Stimulated activated CD4-positive, alpha-beta T cell treated with anti-CD3 and anti-CD28 coated beads, Interleukin-1b, Interleukin-23, amount 100 ng/mL, for 4 hours (primary cell): ENCODE measurements around the gene EDA2R.

ENCODE experiments used
- DNase-seq, 2 donors: peaks; one replicate each; pipeline ENCODE4 v3.0.0-alpha.2; 2020; ENCODE audit warnings: low read depth in 2 of 2

EDA2R gene

DNA sequence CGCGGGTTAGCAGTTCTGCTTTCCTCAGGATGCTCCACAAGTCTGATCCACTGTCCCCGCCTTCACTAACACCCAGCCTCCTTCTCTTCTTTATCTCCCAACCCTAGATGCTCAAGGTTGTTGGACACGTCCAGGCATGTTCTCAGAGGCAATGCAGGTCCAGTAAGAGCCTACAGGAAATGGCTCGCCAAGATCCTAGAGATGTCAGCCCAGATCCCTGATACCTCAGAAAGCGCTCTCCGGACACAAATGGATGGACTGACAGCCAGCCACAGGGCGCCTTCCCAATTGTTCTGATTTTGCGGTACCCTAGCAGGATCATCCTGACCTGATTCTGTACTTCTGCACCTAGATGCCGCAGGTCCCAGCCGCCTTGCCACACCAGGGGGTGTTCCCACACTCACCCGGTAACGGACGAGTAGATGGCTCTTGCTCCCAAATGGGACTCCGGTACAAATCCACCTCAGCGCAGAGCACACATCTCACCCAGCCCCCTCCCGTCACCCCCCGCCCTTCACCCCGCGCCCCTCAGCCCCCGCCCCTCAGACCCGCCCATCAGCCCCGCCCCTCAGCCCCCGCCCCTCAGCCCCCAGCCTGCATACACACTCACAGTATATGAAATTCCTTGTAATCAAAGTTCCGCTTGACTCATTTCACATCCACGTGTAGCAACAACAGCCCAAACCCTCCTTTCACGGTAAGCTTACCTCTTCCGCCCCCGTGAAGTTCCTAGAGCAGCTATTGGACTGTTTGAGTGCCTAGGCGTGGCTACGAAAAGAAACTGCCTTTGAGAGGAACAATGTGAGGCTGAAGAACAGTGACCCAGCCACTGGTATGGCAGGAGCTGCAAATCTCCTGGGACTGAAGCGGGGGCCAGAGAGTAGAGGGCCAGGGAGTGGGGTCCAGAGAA is at the start of gene EDA2R:
TSS of gene EDA2R (minus strand) at position 488 of the 910 bp plus-strand sequence. CDS start 23,058 bp downstream, outside the sequence.
- peak; percentile 0 to 5 for DNase-seq

GRCh38 chrX:66684196-66684595 is 45.3 kb upstream of the EDA2R start:
- no peak for DNase-seq

DNA sequence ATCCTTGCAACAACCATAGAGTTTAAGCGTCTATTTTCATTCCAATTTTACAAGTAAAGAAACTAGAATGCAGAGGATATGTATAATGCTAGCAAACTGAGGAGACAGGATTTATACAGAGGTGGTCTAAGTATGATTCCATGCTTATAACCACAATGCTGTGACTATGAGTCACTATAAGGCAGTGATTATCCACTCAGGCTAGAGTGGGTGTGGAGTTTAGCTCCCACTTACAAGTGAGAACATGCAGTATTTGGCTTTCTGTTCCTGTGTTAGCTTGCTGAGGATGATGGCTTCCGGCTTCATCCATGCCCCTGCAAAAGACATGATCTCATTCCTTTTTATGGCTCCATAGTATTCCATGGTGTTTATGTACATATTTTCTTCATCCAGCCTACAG is 41.6 kb upstream of the EDA2R start:
- no peak for DNase-seq

GRCh38 chrX:66677430-66677829 is 38.6 kb upstream of the EDA2R start:
- no peak for DNase-seq

DNA sequence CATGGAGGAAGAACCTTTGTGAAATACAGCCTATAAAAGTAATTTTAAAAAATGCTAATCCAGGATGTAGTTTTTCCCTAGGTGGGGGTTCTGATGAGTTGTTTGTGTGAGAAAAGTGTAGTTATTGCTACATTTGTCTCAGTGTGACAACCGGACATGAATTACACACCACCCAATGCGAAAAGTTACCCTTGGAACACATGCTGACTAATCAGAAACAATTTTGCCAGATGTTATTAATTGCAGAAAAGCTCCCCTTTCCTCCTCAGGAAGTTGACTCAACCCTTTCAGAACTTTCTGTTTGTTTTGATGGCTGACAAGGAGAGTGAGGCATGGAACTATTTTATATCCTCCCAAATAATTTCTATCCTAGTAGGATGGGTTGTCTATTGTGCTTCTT is 38.1 kb upstream of the EDA2R start:
- no peak for DNase-seq

DNA sequence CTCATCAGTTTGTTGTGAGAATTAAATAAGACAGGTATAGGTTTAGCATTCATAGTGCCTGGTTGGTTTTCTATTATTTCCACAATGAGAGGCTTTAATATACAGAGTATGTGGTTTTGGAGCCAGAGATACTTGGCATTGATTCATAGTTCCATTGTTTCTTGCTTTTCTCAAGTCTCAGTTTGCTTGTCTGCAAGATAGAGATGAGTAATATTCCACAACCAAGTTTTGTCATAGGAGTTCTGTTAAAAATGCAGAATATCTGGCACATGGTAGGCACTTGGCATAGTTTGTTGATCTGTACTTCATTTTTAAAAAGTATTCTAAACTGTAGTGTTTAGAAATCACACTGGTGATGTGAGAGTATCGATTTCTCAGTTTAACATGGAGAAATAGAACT is 37.5 kb upstream of the EDA2R start:
- no peak for DNase-seq

DNA sequence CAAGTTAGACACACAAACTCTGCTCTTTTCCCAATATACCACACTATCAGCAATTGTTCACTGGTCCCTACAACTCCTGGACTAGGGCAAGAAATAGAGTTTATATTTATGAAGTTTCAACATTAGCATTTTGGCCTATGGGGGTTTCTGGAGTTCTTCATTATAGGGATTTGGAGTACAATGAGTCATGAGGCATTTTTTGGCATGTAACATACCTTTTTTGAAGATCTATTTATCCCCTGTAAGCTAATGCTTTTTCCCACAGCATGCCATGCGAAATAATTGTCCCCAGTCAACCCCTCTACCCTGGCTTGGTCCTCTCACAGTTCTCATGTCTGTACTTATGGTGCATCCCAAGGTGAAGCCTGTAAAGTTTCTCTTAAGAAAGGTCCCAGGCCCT is 36.7 kb upstream of the EDA2R start:
- DNase-seq = no peak

GRCh38 chrX:66674506-66674905 is 35.6 kb upstream of the EDA2R start:
- DNase-seq = no peak

- no peak for DNase-seq
Measured at GRCh38 chrX:66672106-66672505, 33.2 kb upstream of the EDA2R start.

DNA sequence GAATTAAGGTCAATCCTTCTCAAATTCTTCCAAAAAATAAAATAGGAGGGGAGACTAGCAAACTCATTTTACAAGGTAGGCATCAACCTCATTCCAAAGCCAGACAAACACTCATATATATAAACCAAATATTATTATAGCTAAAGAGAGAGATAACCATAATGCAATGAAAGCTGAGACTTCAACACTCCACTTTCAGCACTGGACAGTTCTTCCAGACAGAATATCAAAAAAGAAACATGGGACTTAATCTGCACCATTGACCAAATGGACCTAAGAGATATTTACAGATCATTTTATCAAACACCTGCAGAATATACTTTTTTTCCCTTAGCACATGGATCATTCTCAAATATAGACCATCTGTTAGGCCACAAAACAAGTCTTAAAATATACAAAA is 15.5 kb upstream of the EDA2R start:
- DNase-seq = no peak

DNA sequence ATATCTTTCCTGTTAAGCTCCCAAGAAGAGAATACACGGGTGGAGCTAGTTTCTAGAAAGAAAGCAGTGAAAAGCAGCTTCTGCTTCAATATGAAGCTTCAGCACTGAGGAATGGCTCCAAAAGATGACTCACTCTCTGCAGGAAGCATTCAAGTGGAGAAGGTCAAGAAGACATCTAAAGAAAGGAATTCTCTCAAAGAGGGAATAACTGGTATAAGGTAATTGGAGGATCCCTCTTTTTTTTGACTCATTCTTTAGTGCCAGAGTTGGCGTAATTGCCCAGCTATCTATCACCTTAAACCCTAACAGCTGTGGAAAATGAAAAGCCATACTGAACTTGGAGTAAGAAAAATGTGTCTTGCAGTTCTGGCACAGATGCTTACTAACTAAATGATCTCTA is 3.5 kb downstream of the EDA2R start:
- no peak for DNase-seq

DNA sequence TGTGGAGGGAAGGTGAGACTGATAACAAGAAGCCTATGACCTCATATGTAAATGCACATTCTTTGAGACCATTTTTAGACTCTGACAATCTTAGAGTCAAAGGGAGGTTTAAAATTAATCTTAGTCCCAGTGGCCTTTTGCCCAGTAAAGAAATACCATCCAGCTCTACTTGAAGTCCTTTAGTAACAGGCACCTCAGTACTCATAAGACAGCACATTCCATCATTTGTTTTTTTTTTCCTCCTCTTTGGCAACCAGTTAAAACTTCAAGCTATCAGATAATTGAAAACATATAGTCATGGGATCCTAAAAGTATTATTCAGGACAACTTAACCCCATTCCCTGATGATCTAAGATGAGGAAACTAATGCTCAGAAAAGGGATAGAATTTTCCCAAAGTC is 4.6 kb downstream of the EDA2R start:
- DNase-seq = no peak

DNA sequence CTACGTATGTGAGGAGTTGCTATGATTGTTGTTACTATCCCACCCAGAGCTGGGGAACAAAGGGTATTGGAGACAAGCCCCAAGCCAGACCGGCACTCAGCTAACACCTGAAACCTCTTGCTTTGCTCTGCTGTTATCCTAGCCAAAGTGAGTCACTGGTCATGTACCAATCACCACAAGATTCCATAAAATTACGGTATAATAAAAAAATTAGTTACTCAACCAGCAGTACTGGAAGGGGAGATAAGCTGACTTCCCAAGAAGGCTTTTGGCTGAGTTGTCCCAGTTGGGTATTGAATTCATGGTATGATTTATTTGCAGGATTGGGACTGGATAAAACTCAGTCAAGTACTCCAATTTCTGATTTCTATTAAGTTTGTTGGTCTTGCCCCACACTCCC is 5.3 kb downstream of the EDA2R start:
- no peak for DNase-seq

DNA sequence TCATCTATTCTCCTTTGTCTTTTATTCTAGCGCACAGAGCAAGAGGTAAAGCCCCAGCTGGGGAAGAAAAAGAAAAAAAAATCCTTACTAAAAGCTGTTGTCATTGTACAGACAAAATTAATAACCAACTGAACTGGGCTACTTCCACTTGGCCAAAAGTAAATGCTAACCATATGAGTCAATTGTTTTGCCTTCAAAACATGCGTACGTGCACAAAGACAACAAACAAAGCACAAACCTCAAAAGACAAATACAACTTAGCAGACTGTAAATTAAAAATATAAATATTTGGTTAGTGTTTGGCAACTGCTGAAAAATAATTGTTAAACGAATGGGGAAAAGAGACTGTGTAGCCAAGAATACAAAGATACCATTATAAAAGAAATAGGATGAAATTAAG is 5.9 kb downstream of the EDA2R start:
- DNase-seq = no peak

DNA sequence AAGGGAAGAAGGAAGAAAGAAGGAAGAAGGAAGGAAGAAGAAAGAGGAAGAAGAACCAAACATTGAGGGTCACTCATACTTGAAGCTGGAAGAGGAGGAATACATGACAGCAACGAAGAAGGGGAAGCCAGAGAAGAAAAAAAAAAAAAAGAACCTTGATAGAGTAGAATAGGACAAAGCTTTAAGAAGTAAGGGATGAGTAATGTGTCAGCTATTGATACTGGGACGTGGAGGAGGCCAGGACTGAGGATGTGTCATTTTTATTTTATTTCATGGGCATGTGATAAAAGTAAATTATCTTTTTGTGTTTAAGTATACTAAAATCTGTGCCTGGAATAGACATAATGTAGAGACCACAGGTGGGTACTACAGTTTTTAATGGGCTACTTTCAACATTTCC is 6.4 kb downstream of the EDA2R start:
- no peak for DNase-seq

- DNase-seq = no peak
Measured at GRCh38 chrX:66625525-66625924, 13.4 kb downstream of the EDA2R start.

DNA sequence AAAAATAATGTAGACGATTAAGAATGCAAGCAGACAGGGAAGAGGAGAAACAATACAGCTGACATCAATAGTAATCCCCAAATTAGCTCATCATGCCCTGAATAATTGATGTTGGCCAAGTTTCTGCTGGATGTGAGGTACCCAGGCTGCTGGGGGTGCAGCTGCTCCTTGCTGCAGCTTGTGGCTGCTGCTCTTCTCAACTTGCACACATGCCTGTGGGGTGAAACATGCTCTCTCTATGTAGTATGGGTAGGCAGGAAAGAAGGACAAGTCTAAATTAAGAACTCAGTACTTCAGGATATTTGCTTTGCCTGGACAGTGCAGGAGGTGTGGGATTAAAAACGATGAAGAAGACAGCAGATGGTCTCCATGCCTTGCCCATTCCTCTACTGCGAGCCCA is 16.7 kb downstream of the EDA2R start:
- no peak for DNase-seq

- DNase-seq = no peak
Measured at GRCh38 chrX:66616944-66617343, 21.9 kb downstream of the EDA2R start.

DNA sequence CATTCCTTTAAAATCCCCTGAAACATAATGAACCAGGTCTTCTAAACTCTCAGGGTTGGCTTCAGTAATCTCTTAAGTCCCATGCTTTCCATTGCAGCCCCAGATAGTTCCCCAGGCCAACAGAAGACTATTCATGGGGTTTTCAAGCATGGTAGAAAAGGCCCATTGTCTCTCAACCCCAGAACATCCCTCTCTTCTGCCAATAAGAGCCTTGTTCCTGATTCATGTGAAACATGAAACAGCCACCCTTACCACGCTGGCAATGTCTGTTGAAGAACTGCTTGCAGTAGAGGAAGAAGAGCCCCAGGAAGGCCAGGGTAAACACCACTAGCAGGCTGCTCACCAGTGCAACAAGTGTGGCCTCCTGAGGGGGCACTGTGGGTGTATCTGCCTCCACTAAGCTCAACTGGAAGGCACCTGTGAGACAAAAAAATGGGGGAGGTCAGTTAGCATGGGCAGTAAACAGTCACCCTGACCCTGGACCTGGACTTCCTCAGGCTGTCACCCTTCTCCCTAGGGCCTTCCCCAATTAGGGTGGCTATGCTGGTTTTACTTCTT is 36.4 kb downstream of the EDA2R start:
- no peak for DNase-seq

- DNase-seq = no peak
Measured at GRCh38 chrX:66601522-66601921, 37.4 kb downstream of the EDA2R start.

DNA sequence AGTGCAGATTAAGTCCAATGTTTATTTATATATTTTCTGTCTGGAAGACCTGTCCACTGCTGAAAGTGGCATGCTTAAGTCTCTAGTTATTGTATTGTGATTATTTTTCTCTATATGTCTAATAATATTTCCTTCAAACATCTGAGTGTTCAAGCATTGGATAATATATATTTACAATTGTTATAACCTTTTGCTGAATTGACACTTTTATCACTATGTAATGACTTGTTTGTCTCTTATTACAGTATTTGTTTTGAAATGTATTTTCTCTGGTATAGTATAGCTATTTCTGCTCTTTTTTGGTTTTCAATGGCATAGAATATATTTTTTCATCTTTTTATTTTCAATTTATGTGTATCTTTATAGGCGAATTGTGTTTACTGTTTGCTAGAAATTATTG is 59.7 kb downstream of the EDA2R start:
- DNase-seq = no peak

GRCh38 chrX:66553973-66554372 is 84.9 kb downstream of the EDA2R start:
- DNase-seq = no peak

DNA sequence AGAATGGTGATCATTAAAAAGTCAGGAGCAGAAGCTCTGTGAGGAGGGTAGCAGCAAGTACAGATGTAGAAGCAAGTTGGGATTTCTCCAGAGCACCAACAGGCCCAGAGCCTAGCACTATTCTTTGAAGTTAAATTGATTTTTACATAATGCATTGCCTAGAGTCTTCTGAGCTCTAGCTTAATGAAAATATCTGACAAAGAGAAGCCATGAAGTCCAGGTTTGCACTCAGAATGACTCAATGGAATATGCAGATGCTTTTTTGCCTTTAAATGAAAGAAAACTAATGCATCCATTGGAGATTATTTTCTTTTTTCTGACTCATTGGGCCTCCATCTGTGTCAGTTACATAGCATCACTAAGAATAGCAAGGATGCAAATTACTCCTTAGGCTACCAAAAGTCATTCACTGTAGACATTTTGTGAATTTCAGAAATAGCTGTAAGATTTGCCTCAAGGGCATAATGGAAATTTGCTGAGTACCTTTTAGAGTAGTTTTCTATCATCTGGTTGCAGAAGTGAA is 91.0 kb downstream of the EDA2R start:
- DNase-seq = no peak
